Mesothelial cell of epicardium (in vitro differentiated cells): ENCODE results near the gene LTBP1. TPM values are rescaled to one million over a fixed set of nuclear protein-coding genes. Genes with fewer than 3 reads are reported as not detected.
"Not testable (repeated sequence)": the region's sequence is repeated elsewhere in the genome, so short reads cannot be mapped to it uniquely, and the experiment has no call there.

Source experiments
- DNase-seq, 2 experiments: peaks; one replicate each; pipeline ENCODE4 v3.0.0; 2021; ENCODE audit warnings: low spot score in 2 of 2; ENCODE audit not compliant: unreplicated experiment in 2 of 2
- H3K27ac Mint-ChIP-seq: 2 replicates; pipeline ENCODE4 v1.8.0; 2021; ENCODE audit warnings: mixed read lengths
- H3K27me3 Mint-ChIP-seq: 2 replicates; pipeline ENCODE4 v1.8.0; 2021; ENCODE audit warnings: low read depth, mixed read lengths
- H3K36me3 Mint-ChIP-seq: 2 replicates; pipeline ENCODE4 v1.8.0; 2021; ENCODE audit warnings: mixed read lengths
- H3K4me1 Mint-ChIP-seq: 2 replicates; pipeline ENCODE4 v1.8.0; 2021; ENCODE audit warnings: mixed read lengths
- H3K4me3 Mint-ChIP-seq: 2 replicates; pipeline ENCODE4 v1.8.0; 2021; ENCODE audit warnings: mild to moderate bottlenecking, moderate library complexity, mixed read lengths
- H3K9me3 Mint-ChIP-seq: 2 replicates; pipeline ENCODE4 v1.8.0; 2021; ENCODE audit warnings: mixed read lengths
- total RNA-seq: library from RNA; stranded (reverse); gene quantifications from 3 replicates; pipeline ENCODE4 v1.2.1, GENCODE V29; 2021
- TF ChIP-seq, protein P1 (sequence below): fragments of 200-600 bp; sonication (generic); IDR thresholded peaks from one replicate; pipeline ENCODE4 v1.5.0; 2021; ENCODE audit warnings: antibody characterized with exemption; ENCODE audit not compliant: unreplicated experiment

The LTBP1 gene
- total RNA-seq, 1 donor from 2014 or later: 80.2 TPM

DNA sequence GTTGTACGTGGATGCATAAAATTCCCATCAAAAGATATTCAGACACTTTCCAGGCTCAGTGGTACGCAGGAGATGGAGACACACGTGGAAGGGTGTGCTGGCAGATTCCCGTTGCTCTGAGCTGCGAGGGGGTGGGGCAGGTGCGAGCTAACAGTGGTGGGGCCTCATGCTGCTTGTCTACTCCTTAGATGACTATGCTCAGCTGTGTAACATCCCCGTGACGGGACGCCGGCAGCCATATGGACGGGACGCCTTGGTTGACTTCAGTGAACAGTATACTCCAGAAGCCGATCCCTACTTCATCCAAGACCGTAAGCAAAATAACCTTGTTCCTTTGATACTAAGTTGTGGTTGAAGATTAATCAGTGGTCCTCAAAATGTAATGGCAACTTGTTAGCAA, 442.2 kb downstream of the LTBP1 start:
- H3K36me3 Mint-ChIP-seq: peaks cover 11% of the 10 kb centered on the region
- DNase-seq: no peak
- H3K27me3 Mint-ChIP-seq: no peaks in the 10 kb centered on the region
- no peak overlapping the region for H3K27ac Mint-ChIP-seq
- TF ChIP-seq, protein P1, sequence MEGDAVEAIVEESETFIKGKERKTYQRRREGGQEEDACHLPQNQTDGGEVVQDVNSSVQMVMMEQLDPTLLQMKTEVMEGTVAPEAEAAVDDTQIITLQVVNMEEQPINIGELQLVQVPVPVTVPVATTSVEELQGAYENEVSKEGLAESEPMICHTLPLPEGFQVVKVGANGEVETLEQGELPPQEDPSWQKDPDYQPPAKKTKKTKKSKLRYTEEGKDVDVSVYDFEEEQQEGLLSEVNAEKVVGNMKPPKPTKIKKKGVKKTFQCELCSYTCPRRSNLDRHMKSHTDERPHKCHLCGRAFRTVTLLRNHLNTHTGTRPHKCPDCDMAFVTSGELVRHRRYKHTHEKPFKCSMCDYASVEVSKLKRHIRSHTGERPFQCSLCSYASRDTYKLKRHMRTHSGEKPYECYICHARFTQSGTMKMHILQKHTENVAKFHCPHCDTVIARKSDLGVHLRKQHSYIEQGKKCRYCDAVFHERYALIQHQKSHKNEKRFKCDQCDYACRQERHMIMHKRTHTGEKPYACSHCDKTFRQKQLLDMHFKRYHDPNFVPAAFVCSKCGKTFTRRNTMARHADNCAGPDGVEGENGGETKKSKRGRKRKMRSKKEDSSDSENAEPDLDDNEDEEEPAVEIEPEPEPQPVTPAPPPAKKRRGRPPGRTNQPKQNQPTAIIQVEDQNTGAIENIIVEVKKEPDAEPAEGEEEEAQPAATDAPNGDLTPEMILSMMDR: no peak
- H3K4me3 Mint-ChIP-seq: no peak overlapping the region
- H3K9me3 Mint-ChIP-seq: no peaks in the 10 kb centered on the region
- H3K4me1 Mint-ChIP-seq: peaks cover 7% of the 10 kb centered on the region

DNA sequence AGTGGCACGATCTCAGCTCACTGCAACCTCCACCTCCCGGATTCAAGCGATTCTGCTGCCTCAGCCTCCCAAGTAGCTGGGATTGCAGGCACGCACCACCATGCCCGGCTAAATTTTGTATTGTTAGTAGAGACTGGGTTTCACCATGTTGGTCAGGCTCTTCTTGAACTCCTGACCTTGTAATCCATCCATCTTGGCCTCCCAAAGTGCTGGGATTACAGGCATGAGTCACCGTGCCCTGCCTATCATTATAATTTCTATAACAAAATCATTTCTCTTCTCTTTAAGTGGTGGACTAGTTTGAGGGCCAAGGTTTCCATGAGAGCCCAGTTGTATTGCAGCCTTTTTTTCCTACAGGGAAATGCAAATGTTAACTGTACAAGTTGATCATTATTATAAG, 442.9 kb downstream of the LTBP1 start:
- H3K27ac Mint-ChIP-seq, H3K4me1 Mint-ChIP-seq, H3K4me3 Mint-ChIP-seq, H3K9me3 Mint-ChIP-seq, DNase-seq, H3K27me3 Mint-ChIP-seq: not testable (repeated sequence)
- peaks cover 18% of the 10 kb centered on the region for H3K36me3 Mint-ChIP-seq

DNA sequence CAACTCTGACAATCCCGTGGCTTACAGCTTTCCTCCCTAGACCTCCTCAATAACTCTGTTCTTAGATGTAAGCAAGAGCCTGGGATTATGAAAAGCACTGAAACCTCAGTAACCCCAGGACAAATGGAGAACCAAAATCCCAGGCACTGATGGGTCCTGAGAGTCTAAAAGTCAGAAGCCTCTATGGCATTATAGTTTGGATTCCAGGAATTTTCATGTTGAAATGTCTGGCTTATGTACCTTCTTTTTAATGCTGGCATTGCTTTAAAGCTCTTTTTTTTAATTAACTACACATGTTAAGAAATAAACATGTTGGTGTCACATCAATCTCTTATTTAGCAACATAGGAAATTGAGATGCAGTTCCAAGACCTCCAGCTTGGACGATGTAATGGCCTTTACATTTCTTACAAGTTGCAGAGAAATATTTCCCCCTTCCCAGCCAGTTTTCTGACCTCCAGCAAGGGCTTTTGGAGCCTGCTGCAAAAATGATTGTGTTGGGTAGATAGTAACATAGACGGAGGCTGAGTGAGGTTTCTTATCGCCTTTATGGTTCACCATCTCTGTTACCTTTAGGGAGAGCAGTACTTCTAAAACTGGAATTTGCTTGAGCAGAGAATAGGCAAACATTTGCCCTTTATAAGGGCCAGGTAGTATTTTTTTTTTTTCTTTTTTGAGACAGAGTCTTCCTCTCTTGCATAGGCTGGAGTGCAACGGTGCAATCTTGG, 444.9 kb downstream of the LTBP1 start:
- no peaks in the 10 kb centered on the region for H3K27me3 Mint-ChIP-seq
- H3K36me3 Mint-ChIP-seq: peaks cover 27% of the 10 kb centered on the region
- no peak overlapping the region for H3K4me3 Mint-ChIP-seq
- H3K4me1 Mint-ChIP-seq: peaks cover 2% of the 10 kb centered on the region
- no peak for DNase-seq
- no peak overlapping the region for H3K27ac Mint-ChIP-seq
- TF ChIP-seq, protein P1: no peak
- peaks cover 7% of the 10 kb centered on the region for H3K9me3 Mint-ChIP-seq

DNA sequence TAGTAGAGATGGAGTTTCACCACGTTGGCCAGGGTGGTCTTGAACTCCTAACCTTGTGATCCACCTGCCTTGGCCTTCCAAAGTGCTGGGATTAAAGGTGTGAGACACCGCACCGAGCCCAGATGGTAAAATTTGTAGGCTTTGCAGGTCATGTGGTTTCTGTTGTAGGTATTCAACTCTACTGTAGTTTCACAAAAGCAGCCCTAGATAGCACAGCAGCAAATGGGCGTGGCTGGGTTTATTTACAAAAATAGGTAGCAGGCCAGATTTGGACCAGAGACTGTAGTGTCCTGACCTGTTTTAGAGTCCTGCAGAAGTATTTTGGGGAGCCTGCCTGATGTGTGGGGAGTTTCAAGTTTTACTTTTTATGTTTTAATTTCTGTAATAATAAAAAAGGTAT, 445.6 kb downstream of the LTBP1 start:
- Mint-ChIP-seq H3K4me3 (no peak overlapping the region), H3K36me3 (peaks cover 29% of the 10 kb centered on the region), H3K27me3 (no peaks in the 10 kb centered on the region), H3K27ac (no peak overlapping the region), H3K9me3 (peaks cover 7% of the 10 kb centered on the region), H3K4me1 (peaks cover 2% of the 10 kb centered on the region)
- TF ChIP-seq, protein P1: no peak
- DNase-seq: no peak

DNA sequence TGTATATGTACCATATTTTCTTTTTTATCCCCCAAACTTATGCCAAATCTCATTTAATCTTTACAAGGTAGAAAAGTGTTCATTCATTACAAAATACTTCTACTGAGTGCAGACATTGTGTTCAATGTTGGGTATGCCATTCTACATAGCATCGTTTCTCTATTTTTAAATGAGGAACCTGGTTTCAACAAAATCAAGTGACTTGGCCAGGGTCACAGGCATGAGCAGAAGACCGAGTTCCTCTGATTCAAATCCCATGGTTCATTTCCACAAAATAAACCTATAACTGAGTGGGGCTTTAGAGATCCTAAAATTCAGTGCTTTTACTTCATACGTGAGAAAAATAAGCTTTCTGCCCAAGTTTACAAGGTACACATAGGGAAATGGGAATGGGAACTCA, 448.3 kb downstream of the LTBP1 start:
- TF ChIP-seq, protein P1: no peak
- H3K27me3 Mint-ChIP-seq: no peaks in the 10 kb centered on the region
- H3K27ac Mint-ChIP-seq: no peak overlapping the region
- no peak for DNase-seq
- H3K4me3 Mint-ChIP-seq: no peak overlapping the region
- H3K9me3 Mint-ChIP-seq: peaks cover 7% of the 10 kb centered on the region
- peaks cover 38% of the 10 kb centered on the region for H3K36me3 Mint-ChIP-seq
- peaks cover 2% of the 10 kb centered on the region for H3K4me1 Mint-ChIP-seq

DNA sequence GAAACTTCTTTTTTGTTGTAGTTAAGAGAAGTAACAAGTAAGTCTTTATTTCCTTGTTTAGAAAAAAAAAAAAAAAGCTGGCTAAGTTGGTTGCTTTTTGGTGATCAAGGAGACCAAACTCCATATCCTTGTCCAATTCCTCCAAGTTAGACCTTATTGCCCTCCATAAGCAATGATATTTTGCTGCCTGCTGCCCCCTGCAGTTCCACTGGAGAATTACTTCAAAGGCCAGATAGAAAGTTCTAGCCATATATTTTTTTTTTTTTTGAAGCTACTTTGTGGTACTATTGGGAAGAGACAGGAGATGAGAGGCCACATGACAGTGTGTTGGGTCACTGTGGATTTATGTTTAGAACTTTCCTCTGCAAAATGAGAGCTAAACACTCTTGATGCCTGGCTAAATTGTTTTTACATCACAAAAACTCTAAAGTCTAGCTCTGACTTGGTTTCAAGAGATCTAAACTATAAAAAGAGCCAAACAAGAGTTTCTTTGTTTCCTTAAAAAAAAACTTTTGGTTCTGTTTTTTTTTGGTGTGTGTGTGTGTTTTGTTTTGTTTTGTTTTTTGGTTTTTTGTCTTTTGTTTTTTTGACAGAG, 449.0 kb downstream of the LTBP1 start:
- no peak for DNase-seq
- peaks cover 2% of the 10 kb centered on the region for H3K4me1 Mint-ChIP-seq
- peaks cover 7% of the 10 kb centered on the region for H3K9me3 Mint-ChIP-seq
- no peaks in the 10 kb centered on the region for H3K27me3 Mint-ChIP-seq
- H3K27ac Mint-ChIP-seq: no peak overlapping the region
- TF ChIP-seq, protein P1: peak; percentile 70
- no peak overlapping the region for H3K4me3 Mint-ChIP-seq
- H3K36me3 Mint-ChIP-seq: peaks cover 38% of the 10 kb centered on the region
